Measurements from ENCODE around the gene SHISA5. TPM values are rescaled to one million over a fixed set of nuclear protein-coding genes. Genes with fewer than 3 reads are reported as not detected.
A peak's percentile ranks its signal among the peaks of the same experiment; 100 is the strongest.

Gene SHISA5
- polyA plus RNA-seq, 1 experiment = 217 TPM

GRCh38 chr3:48440590-48440958 lies 63.4 kb downstream of the SHISA5 start:
- ChIA-PET CTCF (interaction anchor here (0.9 to 3.7 kb wide), 9 partner anchors 10 to 246 kb away, joined by 3 to 39 read pairs (median 6); no protein-coding TSS in a partner anchor), POLR2A (no interaction called here)
- Histone ChIP-seq H3K4me3 (ENCODE audit: low read depth, low read length) (peak overlapping the region; percentile 68), H3K27me3 (ENCODE audit: control insufficient read depth, insufficient read depth, low read length) (no peaks in the 10 kb centered on the region), H3K36me3 (ENCODE audit: control insufficient read depth, insufficient read depth, low read length) (peaks cover 3% of the 10 kb centered on the region; the same call in 1 of the 2 replicates)
- no peak for DNase-seq (ENCODE audit: low read depth)
- TF ChIP-seq, protein P1, sequence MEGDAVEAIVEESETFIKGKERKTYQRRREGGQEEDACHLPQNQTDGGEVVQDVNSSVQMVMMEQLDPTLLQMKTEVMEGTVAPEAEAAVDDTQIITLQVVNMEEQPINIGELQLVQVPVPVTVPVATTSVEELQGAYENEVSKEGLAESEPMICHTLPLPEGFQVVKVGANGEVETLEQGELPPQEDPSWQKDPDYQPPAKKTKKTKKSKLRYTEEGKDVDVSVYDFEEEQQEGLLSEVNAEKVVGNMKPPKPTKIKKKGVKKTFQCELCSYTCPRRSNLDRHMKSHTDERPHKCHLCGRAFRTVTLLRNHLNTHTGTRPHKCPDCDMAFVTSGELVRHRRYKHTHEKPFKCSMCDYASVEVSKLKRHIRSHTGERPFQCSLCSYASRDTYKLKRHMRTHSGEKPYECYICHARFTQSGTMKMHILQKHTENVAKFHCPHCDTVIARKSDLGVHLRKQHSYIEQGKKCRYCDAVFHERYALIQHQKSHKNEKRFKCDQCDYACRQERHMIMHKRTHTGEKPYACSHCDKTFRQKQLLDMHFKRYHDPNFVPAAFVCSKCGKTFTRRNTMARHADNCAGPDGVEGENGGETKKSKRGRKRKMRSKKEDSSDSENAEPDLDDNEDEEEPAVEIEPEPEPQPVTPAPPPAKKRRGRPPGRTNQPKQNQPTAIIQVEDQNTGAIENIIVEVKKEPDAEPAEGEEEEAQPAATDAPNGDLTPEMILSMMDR (IDR thresholded peaks at IDR 0.05; ENCODE audit: insufficient read depth, low read depth, low read length) = no peak

DNA sequence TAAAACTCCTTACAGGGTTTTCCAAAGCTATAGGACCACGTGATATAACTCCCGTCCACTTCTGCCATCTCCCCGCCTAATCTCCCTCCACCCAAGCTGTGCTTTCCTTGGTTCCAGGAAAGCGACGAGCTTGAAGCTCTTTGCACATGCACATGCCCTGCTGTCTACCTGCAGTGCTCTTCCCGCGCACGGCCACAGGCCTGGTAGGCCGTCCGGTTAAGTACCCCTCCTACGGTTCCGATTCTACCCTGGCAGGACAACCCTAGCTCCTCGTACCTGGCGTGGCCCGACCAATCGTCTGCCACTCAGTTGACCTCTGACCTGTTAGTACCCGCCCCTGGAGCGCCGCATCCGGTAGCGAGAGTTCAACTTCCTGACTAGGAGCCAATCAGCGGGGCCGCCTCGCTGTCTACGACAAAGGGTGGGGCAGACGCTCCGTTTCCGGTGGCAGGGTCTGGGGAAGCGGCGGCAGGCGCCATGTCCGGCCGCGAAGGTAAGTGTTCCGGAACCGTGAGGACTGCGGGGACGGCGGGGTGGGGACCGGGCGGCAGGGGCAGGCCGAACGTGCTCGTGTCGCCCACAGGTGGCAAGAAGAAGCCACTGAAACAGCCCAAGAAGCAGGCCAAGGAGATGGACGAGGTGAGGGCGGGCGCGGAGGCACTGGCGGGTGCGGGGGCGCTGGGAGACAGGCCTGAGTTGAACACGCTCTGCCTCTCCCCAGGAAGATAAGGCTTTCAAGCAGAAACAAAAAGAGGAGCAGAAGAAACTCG lies 64.0 kb downstream of the SHISA5 start, which contains the start of the genes CCDC51 and TMA7:
TSS of gene CCDC51 (minus strand) at position 300 of the 770 bp plus-strand sequence. CDS start 4,991 bp downstream, outside the sequence.
TSS of gene TMA7 (plus strand) at position 438 of the 770 bp plus-strand sequence. CDS start at position 478, 40 bp downstream.
- CTCF ChIA-PET = interaction anchor here (0.6 to 3.7 kb wide), 15 partner anchors 9 to 508 kb away, joined by 3 to 39 read pairs (median 4); no protein-coding TSS in a partner anchor
- H3K36me3 ChIP-seq (ENCODE audit: control insufficient read depth, insufficient read depth, low read length) = peaks cover 3% of the 10 kb centered on the region; the same call in 1 of the 2 replicates
- TF ChIP-seq, protein P1 (IDR thresholded peaks at IDR 0.05; ENCODE audit: insufficient read depth, low read depth, low read length) = no peak
- H3K4me3 ChIP-seq (ENCODE audit: low read depth, low read length) = peak within 1 kb of the TSS; percentile 68
- POLR2A ChIA-PET = no interaction called here
- no peaks in the 10 kb centered on the region for H3K27me3 ChIP-seq (ENCODE audit: control insufficient read depth, insufficient read depth, low read length)
- peak; percentile 77 for DNase-seq (ENCODE audit: low read depth)

DNA sequence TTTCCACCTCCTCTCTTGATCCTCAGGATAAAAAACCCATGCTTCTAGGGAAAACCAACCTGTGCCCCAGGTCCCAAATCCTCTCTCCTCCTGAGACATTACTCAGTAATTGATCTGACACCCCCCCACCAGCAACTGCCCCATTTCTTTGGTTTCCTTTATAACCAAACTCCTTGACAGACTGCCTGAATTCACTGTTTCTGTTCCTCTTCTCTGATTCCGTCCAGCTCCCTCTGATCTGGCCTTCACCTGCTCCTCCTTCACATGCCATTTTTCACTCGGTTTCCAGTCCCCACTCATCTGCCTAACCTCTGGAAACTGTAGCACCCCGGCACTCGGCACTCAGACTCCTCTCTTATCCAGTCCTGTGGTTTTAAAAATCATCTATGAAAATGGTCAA lies 66.2 kb downstream of the SHISA5 start:
- POLR2A ChIA-PET = no interaction called here

DNA sequence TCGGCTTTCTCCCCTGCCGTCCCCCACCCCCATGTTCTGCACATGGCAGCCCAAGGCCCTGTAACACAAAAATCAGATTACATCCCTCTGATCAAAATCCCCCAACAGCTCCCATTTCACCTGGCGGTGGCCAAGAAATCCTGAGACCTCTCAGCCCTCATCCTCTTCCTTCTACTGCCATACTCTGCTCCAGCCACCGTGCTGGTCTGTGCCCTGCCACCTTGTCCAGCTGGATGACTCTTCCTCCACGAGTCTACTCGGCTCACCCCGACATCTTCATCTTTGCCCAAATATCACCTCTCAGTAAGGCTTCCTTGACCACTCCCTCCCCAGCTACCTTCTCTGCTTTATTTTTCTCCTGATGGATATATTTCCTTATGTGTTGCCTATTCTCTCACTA lies 67.1 kb downstream of the SHISA5 start:
- CTCF ChIA-PET = interaction anchor here (0.8 to 7.6 kb wide), 35 partner anchors 10 to 248 kb away, joined by 3 to 263 read pairs (median 8); partner anchors contain the start of genes ATRIP, CDC25A and ZNF589
- no peak for DNase-seq (ENCODE audit: low read depth)
- Histone ChIP-seq H3K4me3 (ENCODE audit: low read depth, low read length) (no peak overlapping the region), H3K27me3 (ENCODE audit: control insufficient read depth, insufficient read depth, low read length) (no peaks in the 10 kb centered on the region), H3K36me3 (ENCODE audit: control insufficient read depth, insufficient read depth, low read length) (0 out of 2 replicates have a peak, but pooled peaks cover 2% of the 10 kb centered on the region)
- POLR2A ChIA-PET = no interaction called here
- TF ChIP-seq, protein P1 (IDR thresholded peaks at IDR 0.05; ENCODE audit: insufficient read depth, low read depth, low read length) = no peak

More for the DNA sequence above, 66.2 kb downstream of the SHISA5 start:
- TF ChIP-seq, protein P1 (IDR thresholded peaks at IDR 0.05; ENCODE audit: insufficient read depth, low read depth, low read length) = no peak
- CTCF ChIA-PET = interaction anchor here (2.1 to 7.6 kb wide), 5 partner anchors 36 to 245 kb away, joined by 6 to 263 read pairs (median 66); no protein-coding TSS in a partner anchor
- no peaks in the 10 kb centered on the region for H3K27me3 ChIP-seq (ENCODE audit: control insufficient read depth, insufficient read depth, low read length)
- H3K36me3 ChIP-seq (ENCODE audit: control insufficient read depth, insufficient read depth, low read length) = 0 out of 2 replicates have a peak, but pooled peaks cover 2% of the 10 kb centered on the region
- DNase-seq (ENCODE audit: low read depth) = no peak
- H3K4me3 ChIP-seq (ENCODE audit: low read depth, low read length) = no peak overlapping the region

DNA sequence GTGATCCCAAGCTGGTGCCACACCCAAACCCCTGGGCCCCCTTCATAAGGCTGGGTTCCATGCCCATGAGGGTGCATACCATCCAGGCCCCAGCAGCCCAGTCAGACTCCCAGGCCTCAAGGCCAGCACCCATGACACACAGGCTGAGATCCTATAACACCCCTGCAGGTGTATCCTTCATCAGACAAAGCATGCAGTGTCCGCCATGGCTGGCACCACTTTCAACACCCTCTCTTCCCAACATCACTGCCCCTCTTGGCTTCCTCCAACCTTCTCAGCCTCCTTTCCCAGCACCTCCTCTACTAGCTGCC lies 67.5 kb downstream of the SHISA5 start:
- ChIA-PET POLR2A (no interaction called here), CTCF (interaction anchor here (0.5 to 7.6 kb wide), 69 partner anchors 10 to 394 kb away, joined by 3 to 263 read pairs (median 4); partner anchors contain the start of genes ATRIP, CAMP, CDC25A and ZNF589)
- no peaks in the 10 kb centered on the region for H3K27me3 ChIP-seq (ENCODE audit: control insufficient read depth, insufficient read depth, low read length)
- H3K36me3 ChIP-seq (ENCODE audit: control insufficient read depth, insufficient read depth, low read length) = 0 out of 2 replicates have a peak, but pooled peaks cover 2% of the 10 kb centered on the region
- TF ChIP-seq, protein P1 (IDR thresholded peaks at IDR 0.05; ENCODE audit: insufficient read depth, low read depth, low read length) = no peak
- no peak overlapping the region for H3K4me3 ChIP-seq (ENCODE audit: low read depth, low read length)
- DNase-seq (ENCODE audit: low read depth) = no peak
